GM10248 (cell line): Measurements from ENCODE around the gene SHPK.

Source experiments
- CTCF ChIA-PET: fragments of 300-600 bp; sonication (Branson Sonifier 250); formaldehyde crosslinking; extraction: SDS; loops from one replicate; lab custom pipeline; 2021; ENCODE audit warnings: antibody characterized with exemption; lab: Yijun Ruan, JAX
- POLR2A ChIA-PET: fragments of 350-650 bp; sonication (Branson Sonifier 250); formaldehyde crosslinking; extraction: SDS; loops from one replicate; lab custom pipeline; 2020; ENCODE audit warnings: antibody characterized with exemption; lab: Yijun Ruan, JAX
- DNase-seq: peaks from one replicate; pipeline ENCODE4 v3.0.0; 2012; ENCODE audit errors: extremely low spot score
- CTCF ChIP-seq: IDR thresholded peaks from 2 replicates; pipeline ENCODE4 v1.5.1; 2012; ENCODE audit warnings: mild to moderate bottlenecking, low read depth; ENCODE audit errors: extremely low read depth, missing control alignments, control extremely low read depth

SHPK gene

DNA sequence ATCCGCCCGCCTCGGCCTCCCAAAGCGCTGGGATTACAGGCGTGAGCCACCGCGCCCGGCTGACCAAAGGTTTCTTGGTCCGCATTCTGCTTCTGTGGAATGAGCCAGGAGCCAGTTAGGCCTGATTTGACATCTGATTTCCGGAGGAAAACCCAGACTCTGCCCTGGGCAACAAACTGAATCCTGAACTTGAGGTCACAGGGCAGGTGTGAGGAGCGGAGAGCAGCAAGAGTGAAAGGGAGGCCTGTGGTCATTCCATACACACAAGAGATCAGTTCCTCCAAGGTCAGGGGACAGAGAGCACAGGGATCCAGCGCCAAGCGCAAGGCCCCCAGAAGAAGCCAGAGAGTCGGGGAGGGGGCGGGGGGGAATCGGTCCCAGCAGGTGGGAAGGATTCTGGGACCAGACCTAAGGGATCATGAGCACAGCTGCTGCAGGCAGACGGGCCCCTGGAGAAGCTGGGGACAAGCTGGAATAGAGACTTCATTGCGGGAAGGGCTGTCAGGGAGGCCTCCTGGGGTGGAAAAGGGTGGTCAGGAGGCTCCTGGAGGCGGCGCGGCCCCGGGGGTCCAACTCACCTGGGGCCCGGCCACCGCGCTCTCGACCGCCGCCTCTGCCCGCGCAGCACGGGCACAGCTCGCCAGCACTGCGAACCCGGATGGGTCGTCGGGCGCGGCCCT lies 436 bp downstream of the SHPK start:
- TF ChIP-seq CTCF: no peak
- ChIA-PET CTCF (interaction anchor here (0.7 to 2.5 kb wide), 13 partner anchors 9 to 211 kb away, joined by 3 to 9 read pairs (median 3); partner anchors contain the start of genes EMC6, HASPIN, NCBP3 and TAX1BP3), POLR2A (interaction anchor here (0.6 to 1.0 kb wide), 4 partner anchors 22 to 857 kb away, joined by 3 to 6 read pairs (median 4); partner anchors contain the start of genes HASPIN and NCBP3)
- no peak for DNase-seq

DNA sequence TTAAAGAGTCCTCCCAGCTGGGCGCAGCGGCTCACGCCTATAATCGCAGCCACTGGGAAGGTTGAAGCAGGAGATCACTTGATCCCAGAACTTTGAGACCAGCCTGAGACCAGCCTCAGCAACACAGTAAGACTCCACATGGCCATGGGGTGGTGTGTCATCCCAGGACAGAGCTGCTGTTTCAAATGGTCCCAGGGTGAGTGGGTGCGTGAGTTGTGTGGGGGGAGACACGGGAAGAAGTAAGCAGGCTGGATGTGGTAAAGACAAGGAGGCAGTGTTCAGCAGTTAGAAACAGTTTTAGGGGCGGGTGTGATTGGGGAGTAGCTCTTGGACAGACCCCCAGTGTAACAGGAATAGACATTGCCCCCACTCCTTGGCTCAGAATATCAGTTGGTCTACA lies 3.8 kb downstream of the SHPK start:
- no peak for DNase-seq
- ChIA-PET CTCF (no interaction called here), POLR2A (no interaction called here)
- no peak for TF ChIP-seq CTCF

- CTCF ChIA-PET: interaction anchor here (1.5 to 2.7 kb wide), 2 partner anchors 9 to 29 kb away, joined by 3 to 12 read pairs; no protein-coding TSS in a partner anchor
- DNase-seq: no peak
- TF ChIP-seq CTCF: no peak
- POLR2A ChIA-PET: no interaction called here
Measured at GRCh38 chr17:3630781-3631180, 5.3 kb downstream of the SHPK start.

GRCh38 chr17:3627769-3628167 lies 8.3 kb downstream of the SHPK start:
- DNase-seq: no peak
- no peak for TF ChIP-seq CTCF
- POLR2A ChIA-PET: no interaction called here
- CTCF ChIA-PET: interaction anchor here (1.2 to 2.7 kb wide), 3 partner anchors 9 to 26 kb away, joined by 4 to 12 read pairs (median 4); partner anchors contain the start of gene CTNS

- ChIA-PET CTCF (interaction anchor here (0.7 to 1.9 kb wide), 4 partner anchors 9 to 25 kb away, joined by 3 to 4 read pairs (median 4); partner anchors contain the start of genes CTNS and SHPK), POLR2A (no interaction called here)
- TF ChIP-seq CTCF: no peak
- no peak for DNase-seq
Measured at GRCh38 chr17:3626831-3627768, 8.9 kb downstream of the SHPK start.

DNA sequence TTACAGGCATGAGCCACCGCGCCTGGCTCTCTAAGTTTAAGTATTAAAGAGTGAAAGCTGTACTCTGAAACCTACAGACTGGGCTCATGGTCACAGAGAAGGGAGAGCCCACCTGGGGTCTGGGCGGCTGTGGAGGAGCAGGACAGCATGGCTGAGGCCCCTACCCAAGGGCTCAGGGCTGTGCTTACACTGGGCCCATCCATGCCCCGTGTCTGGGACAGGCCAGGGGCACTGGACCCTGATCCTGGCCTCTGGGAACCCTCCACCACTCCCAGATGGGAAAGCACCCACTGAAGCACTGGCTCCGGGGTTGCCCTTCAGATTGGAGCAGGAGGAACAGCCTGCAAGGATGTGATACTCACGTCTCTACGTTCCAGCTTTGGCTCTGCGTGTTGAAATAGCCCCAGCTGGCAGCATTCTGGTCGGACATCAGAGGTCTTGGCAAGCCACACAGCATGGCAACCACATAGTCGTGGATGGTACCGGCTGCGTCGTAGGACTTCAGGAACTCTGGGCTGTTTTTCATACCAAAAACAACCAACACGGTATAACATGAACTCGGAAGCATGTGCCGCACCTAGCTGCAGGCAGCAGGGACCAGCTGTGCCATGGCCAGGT lies 13.0 kb downstream of the SHPK start:
- TF ChIP-seq CTCF: no peak
- no peak for DNase-seq
- ChIA-PET POLR2A (no interaction called here), CTCF (interaction anchor here (1.2 to 1.5 kb wide), 3 partner anchors 8 to 64 kb away, joined by 3 to 10 read pairs (median 3); no protein-coding TSS in a partner anchor)
